Activated T-cell treated with anti-CD3 and anti-CD28 coated beads for 4 hours (primary cell): Measurements from ENCODE around the gene UROC1.

Experiments
- DNase-seq: peaks from one replicate; pipeline ENCODE4 v3.0.0-alpha.2; 2020

Gene UROC1

GRCh38 chr3:126438746-126439145 lies 78.8 kb downstream of the UROC1 start:
- no peak for DNase-seq

- no peak for DNase-seq
These were observed 79.4 kb downstream of the UROC1 start for GRCh38 chr3:126438186-126438585.

DNA sequence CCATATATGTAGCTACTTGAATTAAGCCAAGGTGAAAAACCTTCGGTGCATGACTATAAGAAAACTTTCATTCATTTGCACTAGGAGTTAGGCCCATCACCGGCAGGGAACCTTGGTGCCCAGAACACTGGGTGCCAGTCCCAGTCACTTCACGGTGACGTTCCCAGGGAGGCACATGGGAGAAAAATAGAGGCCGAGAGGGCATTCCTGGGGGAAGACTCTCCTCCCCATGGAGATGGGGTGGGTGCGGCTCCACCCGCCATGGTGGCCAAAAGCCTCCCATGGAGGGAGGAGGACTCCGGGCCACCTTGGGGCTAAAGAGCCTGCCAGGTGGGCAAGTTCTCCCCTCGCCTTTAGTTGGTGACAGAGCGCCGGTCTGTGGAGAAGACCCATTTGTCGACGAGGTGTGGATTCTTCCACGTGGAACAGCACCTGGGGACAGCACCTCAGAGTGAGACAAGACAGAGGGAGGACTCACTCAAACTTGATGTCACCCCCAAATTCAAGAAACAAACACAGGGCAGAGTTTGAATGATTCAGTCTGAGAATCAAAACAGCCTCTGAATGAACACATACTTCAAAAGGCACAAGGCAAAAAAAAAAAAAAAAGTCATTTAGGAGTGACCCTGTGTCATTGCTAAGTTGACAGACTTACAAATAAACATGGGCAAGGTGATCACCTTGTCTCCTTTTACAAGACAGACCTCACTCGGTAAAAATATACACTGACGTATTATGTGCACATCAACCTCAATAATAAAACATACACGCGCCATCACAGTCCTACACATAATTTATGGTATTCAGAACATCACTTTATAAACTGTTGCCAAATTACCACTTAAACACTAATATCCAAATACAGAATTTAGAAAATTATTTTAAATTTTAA lies 80.5 kb downstream of the UROC1 start:
- DNase-seq: no peak

DNA sequence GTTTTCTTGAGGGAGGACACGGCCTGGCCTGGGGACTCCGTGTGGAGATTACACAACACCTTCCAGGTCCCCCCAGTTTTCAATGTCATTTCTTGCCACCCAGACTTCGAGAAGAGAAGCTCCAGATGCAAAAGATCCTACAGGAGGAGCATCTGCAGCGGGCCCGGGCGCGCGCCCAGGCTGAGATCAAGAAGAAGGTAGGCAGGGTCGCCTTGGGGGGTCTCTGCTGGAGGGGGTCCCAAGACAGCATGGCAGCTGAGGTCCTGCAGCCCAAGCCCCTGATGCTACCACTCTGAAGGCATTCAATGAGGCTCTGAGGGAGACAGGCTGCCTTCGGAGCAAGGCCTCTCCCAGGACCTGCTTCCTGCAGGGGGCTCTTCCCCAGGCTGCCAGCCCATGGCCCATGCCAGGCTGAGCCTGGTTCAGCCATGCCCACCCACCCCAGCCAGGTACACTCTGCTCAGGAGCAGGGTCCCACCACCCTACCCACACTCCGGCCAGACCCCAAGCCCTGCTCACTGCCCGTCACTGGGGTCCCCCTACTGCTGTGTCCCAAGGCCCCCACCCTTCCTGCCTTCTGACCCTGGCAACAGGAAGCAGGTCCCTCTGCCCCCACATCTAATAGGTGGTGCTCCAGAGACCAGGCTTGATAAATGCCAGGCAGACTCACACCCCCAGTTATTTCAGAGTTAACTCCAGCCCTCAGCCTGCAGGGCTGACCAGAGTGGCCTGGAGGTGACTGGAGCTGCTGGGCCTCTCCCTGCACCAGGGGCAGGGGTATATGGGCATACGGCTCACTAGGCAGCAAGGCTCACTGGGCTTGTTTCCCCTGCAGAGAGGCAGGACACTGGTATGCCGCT lies 81.9 kb downstream of the UROC1 start:
- DNase-seq: no peak

DNA sequence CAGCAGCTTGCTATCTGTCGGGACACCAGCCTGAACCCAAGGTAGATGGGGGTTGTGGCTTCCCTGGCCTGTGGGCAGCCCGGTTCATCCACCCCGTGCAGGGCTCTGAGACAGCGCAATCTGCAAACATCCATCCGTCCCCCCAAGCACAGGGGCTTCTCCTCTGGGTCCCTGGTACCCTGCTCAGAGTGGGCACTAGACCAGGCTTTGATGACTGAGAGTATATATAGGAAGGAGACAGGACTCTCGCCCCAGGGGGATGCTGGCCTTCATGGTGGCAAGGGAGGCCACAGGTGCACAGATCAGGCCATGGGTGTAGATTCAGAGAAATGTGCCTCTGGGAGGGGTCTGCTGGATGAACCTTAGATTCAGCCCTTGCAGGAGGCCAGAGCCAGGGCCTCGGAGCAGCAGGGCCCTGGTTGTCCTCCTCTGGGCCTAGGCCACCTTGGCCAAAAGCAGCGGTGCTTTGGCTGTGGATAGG lies 82.6 kb downstream of the UROC1 start:
- DNase-seq: no peak

DNA sequence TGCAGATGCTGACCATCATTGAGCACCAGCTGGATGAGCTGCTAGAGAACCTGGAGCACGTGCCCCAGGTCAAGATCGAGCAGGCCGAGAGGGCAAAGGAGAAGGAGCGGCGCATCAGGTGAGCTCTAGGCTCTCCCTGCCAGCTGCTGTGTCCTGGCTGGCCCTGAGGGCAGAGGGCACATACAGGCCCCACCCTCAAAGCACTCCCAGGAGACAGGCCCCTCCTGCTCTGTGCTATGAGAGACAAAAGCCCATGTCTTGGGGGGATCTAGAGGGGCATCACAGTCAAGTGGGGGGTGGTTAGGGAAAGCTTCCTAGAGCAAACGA lies 83.3 kb downstream of the UROC1 start:
- no peak for DNase-seq

GRCh38 chr3:126433496-126434263 lies 83.9 kb downstream of the UROC1 start:
- DNase-seq: no peak

DNA sequence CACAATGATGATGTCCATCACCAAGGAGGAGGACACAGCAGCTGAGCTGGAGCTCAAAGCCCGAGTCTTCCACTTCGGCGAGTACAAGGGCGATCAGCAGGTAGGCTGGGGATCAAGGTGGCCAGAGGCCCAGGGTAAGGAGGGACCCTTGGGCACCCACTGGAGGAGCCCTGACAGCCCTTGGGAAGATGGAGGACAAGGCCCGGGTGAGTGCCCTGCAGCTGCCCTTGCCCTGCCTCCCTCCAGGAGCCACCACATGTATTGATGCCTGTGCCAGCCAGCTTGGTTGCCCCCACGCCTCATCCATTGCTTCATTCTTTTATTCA lies 84.5 kb downstream of the UROC1 start:
- no peak for DNase-seq

DNA sequence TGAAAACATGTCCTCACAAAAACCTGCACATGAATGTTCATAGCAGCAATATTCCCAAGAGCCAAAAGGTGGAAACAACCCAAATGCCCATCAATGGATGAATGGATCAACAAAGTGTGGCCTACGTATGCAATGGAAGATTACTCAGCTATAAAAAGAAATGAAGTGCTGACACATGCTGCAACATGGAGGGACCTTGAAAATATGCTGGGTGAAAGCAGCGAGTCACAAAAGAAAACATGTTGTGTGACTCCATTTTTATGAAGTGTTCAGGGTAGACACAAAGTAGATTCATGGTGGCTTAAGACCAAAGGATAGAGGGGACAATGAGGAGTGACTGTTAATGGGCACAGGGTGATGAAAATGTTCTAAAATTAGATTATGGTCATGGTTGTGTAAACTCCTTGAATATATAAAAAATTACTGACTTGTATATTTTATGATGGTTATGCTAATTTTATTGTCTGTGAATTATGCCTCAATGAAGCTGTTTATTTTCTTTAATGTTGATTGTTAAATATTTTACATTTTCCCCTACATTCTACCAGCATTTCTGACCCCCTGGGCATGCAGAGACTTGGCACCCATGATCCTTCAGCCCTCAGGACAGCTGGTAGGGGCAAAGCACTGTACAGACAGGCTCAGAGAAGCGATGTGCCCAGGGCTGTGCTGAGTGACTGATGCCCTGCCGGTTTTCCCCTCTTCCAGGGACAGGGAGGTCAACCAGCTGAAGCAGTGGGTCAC lies 85.0 kb downstream of the UROC1 start:
- DNase-seq: no peak
